Measurements from ENCODE around the gene HSD3B7. TPM values are rescaled to one million over a fixed set of nuclear protein-coding genes. Genes with fewer than 3 reads are reported as not detected.

HSD3B7 gene
- total RNA-seq, 2 donors from 2014 or later, result 19.0 to 20.9 TPM

- Histone ChIP-seq H3K9me3 (no peaks in the 10 kb centered on the region), H3K9ac (ENCODE audit: low read depth in 2 of 2, low read length in 2 of 2) (no peak overlapping the region), H3K27me3 (no peaks in the 10 kb centered on the region), H3K4me3 (no peak overlapping the region), H3K36me3 (no peaks in the 10 kb centered on the region), H3K27ac (no peak overlapping the region), H3K4me1 (peaks cover 5% of the 10 kb centered on the region)
- TF ChIP-seq CTCF (IDR thresholded peaks at IDR 0.05), result no peak
- intact Hi-C loops (cut with DNase I), result no loop called here
- DNase-seq, result no peak
Observed at GRCh38 chr16:31036691-31037090, 51.7 kb downstream of the HSD3B7 start.

Other genes with a start within 250 kb of the HSD3B7 start
- gene PHKG2, start 236.8 kb upstream of the HSD3B7 start, total RNA-seq, result 10 to 100 TPM; 33.6 to 47.8 TPM
- 10 to 100 TPM in 1 of 2 donors, 1 to 10 TPM in 1; 8.6 to 12.7 TPM for gene CFAP119, start 223.1 kb upstream of the HSD3B7 start, total RNA-seq
- gene RNF40, start 222.9 kb upstream of the HSD3B7 start, total RNA-seq, result 100 to 1,000 TPM in 1 of 2 donors, 10 to 100 TPM in 1; 94.6 to 117 TPM
- gene ZNF629, start 198.0 kb upstream of the HSD3B7 start, total RNA-seq, result 10 to 100 TPM; 11.8 to 15.2 TPM
- 10 to 100 TPM; 19.9 to 34.5 TPM for gene BCL7C, start 91.1 kb upstream of the HSD3B7 start, total RNA-seq
- gene CTF1, start 88.6 kb upstream of the HSD3B7 start, total RNA-seq, result 1 to 10 TPM in 1 of 2 donors, under 1 TPM in 1; 0.72 to 1.6 TPM
- 10 to 100 TPM; 21.9 to 44.8 TPM for gene FBXL19, start 61.6 kb upstream of the HSD3B7 start, total RNA-seq
- gene ORAI3, start 36.1 kb upstream of the HSD3B7 start, total RNA-seq, result 10 to 100 TPM; 14.3 to 22.1 TPM
- 10 to 100 TPM; 11.6 to 15.9 TPM for gene SETD1A, start 27.5 kb upstream of the HSD3B7 start, total RNA-seq
- gene STX1B, start 25.4 kb downstream of the HSD3B7 start, total RNA-seq, result under 1 TPM; 0.35 to 0.52 TPM
- 10 to 100 TPM; 70.8 to 71.4 TPM for gene STX4, start 48.4 kb downstream of the HSD3B7 start, total RNA-seq
- 10 to 100 TPM in 1 of 2 donors, 1 to 10 TPM in 1; 7.8 to 12.8 TPM for gene ZNF668, start 89.0 kb downstream of the HSD3B7 start, total RNA-seq
- 10 to 100 TPM; 18.4 to 20.0 TPM for gene ZNF646, start 89.2 kb downstream of the HSD3B7 start, total RNA-seq
- gene PRSS53, start 103.7 kb downstream of the HSD3B7 start, total RNA-seq, result 1 to 10 TPM in 1 of 2 donors, under 1 TPM in 1; 0.77 to 2.6 TPM
- 10 to 100 TPM; 39.5 to 50.3 TPM for gene VKORC1, start 109.6 kb downstream of the HSD3B7 start, total RNA-seq
- gene BCKDK, start 123.2 kb downstream of the HSD3B7 start, total RNA-seq, result 10 to 100 TPM; 41.3 to 43.4 TPM
- gene KAT8, start 132.5 kb downstream of the HSD3B7 start, total RNA-seq, result 10 to 100 TPM; 42.2 to 69.5 TPM
- gene PRSS8, start 150.5 kb downstream of the HSD3B7 start, total RNA-seq, result 100 to 1,000 TPM; 337 to 347 TPM
- gene PRSS36, start 164.9 kb downstream of the HSD3B7 start, total RNA-seq, result 1 to 10 TPM; 3.6 to 6.4 TPM
- gene FUS, start 194.9 kb downstream of the HSD3B7 start, total RNA-seq, result 100 to 1,000 TPM; 134 to 252 TPM
- gene PYCARD, start 217.6 kb downstream of the HSD3B7 start, total RNA-seq, result 100 to 1,000 TPM; 118 to 119 TPM
- under 1 TPM in 1 of 2 donors, not detected in 1; 0.02 TPM for gene TRIM72, start 228.9 kb downstream of the HSD3B7 start, total RNA-seq
- not detected for gene PYDC1, start 231.9 kb downstream of the HSD3B7 start, total RNA-seq